Measurements from ENCODE around the gene LHX1. TPM values are rescaled to one million over a fixed set of nuclear protein-coding genes. Genes with fewer than 3 reads are reported as not detected.

The LHX1 gene
- total and polyA plus RNA-seq, 9 of the 15 experiments (the other 6 are each of a cell fraction or from before 2014, with no cell fraction given): 0.05 to 0.64 (median 0.07) TPM; not detected in 6

- TF ChIP-seq SIN3A (IDR thresholded peaks at IDR 0.05; ENCODE audit: borderline replicate concordance in 2 of 2, control insufficient read depth in 1 of 2, low read depth in 2 of 2, low read length in 2 of 2): peak; percentile 77 to 82; a peak in 2 of 4 replicates
- no peak for TF ChIP-seq TRIM25 (IDR thresholded peaks at IDR 0.05; ENCODE audit: borderline replicate concordance)
- TF ChIP-seq IFI16 (CRISPR knock-in tag; IDR thresholded peaks at IDR 0.05): no peak
- no peak for TF ChIP-seq CC2D1A (IDR thresholded peaks at IDR 0.05)
- no peak for TF ChIP-seq ZNF212 (CRISPR knock-in tag; IDR thresholded peaks at IDR 0.05)
- TF ChIP-seq ZZZ3 (IDR thresholded peaks at IDR 0.05): no peak
- peak; percentile 73; the same call in 1 of the 2 replicates for TF ChIP-seq ATF7 (IDR thresholded peaks at IDR 0.05)
- no peak for TF ChIP-seq SRSF7 (optimal IDR thresholded peaks at IDR 0.05; ENCODE audit: low read depth, low read length)
- TF ChIP-seq ATF1 (CRISPR knock-in tag; IDR thresholded peaks at IDR 0.05): 0 out of 2 replicates have a peak, but pooled peaks have one; percentile 41
- peak; percentile 96 for TF ChIP-seq ATF1 (tag; IDR thresholded peaks at IDR 0.05)
- TF ChIP-seq PML (IDR thresholded peaks at IDR 0.05; ENCODE audit: low read length): 0 out of 2 replicates have a peak, but pooled peaks have one; percentile 45
- TF ChIP-seq ESRRA (IDR thresholded peaks at IDR 0.05; ENCODE audit: borderline replicate concordance, low read depth): peak; percentile 19; the same call in 1 of the 2 replicates
- peak; percentile 93 for TF ChIP-seq RBBP5 (IDR thresholded peaks at IDR 0.05; ENCODE audit: borderline replicate concordance, insufficient read depth, low read length, poor library complexity, severe bottlenecking)
- no peak for TF ChIP-seq POLR2H (tag; IDR thresholded peaks at IDR 0.05; ENCODE audit: low read depth)
- no peak for TF ChIP-seq ZNF3 (CRISPR knock-in tag; IDR thresholded peaks at IDR 0.05)
- TF ChIP-seq ESRRB (CRISPR knock-in tag; IDR thresholded peaks at IDR 0.05; ENCODE audit: borderline replicate concordance): no peak
- TF ChIP-seq STAG1 (CRISPR knock-in tag; IDR thresholded peaks at IDR 0.05; ENCODE audit: borderline replicate concordance): no peak
- TF ChIP-seq ZFP30 (CRISPR knock-in tag; IDR thresholded peaks at IDR 0.05; ENCODE audit: borderline replicate concordance): no peak
- no peak for TF ChIP-seq MAFK (IDR thresholded peaks at IDR 0.05; ENCODE audit: low read length)
- TF ChIP-seq USF1 (CRISPR knock-in tag; IDR thresholded peaks at IDR 0.05): peak; percentile 98
- TF ChIP-seq ZFPM2 (CRISPR knock-in tag; IDR thresholded peaks at IDR 0.05): no peak
- no peak for TF ChIP-seq MCM7 (IDR thresholded peaks at IDR 0.05)
- no peak for TF ChIP-seq NELFE (IDR thresholded peaks at IDR 0.05; ENCODE audit: insufficient read depth, insufficient read length)
- no peak for TF ChIP-seq ZNF740 (CRISPR knock-in tag; IDR thresholded peaks at IDR 0.05)
- TF ChIP-seq ZNF740 (tag; IDR thresholded peaks at IDR 0.05): no peak
- no peak for TF ChIP-seq XRCC4 (IDR thresholded peaks at IDR 0.05; ENCODE audit: extremely low read depth, insufficient read depth, insufficient read length)
- no peak for TF ChIP-seq CGGBP1 (CRISPR knock-in tag; IDR thresholded peaks at IDR 0.05)
Observed at GRCh38 chr17:36948717-36949460, 11.6 kb downstream of the LHX1 start, which contains the start of gene AATF (continued).
